Breast epithelium (tissue), 4 donors: ENCODE data around the gene SLC23A2. TPM values are rescaled to one million over a fixed set of nuclear protein-coding genes. Genes with fewer than 3 reads are reported as not detected.

ENCODE experiments used
- DNase-seq, 2 donors: peaks; one replicate each; pipeline ENCODE4 v3.0.0-alpha.2; 2019; ENCODE audit warnings: low spot score in 2 of 2
- H3K27ac ChIP-seq, 2 donors: fragments of 200-600 bp; sonication (generic) in 1 of 2; one replicate each; pipeline ENCODE4 v1.5.1; 2016 to 2019; ENCODE audit warnings: mild to moderate bottlenecking in 1 of 2
- H3K27me3 ChIP-seq, 2 donors: fragments of 200-600 bp; sonication (generic) in 1 of 2; one replicate each; pipeline versions ENCODE4 v1.5.1 to v1.6.0; 2017 to 2019; ENCODE audit warnings: control low read depth in 1 of 2, mild to moderate bottlenecking in 1 of 2
- H3K36me3 ChIP-seq: fragments of 200-600 bp; one replicate; pipeline ENCODE4 v1.5.1; 2019
- H3K4me1 ChIP-seq, 2 donors: fragments of 200-600 bp; sonication (generic); one replicate each; pipeline ENCODE4 v1.5.1; 2016 to 2019; ENCODE audit warnings: control low read depth in 1 of 2
- H3K4me3 ChIP-seq, 3 donors: fragments of 200-600 bp; sonication (generic); 1 replicate in 2 of 3; 2 replicates in 1 of 3; pipeline ENCODE4 v1.5.1; 2016 to 2019; ENCODE audit warnings: mild to moderate bottlenecking in 3 of 3, moderate library complexity in 2 of 3
- H3K9me3 ChIP-seq, 2 donors: fragments of 200-600 bp; sonication (generic) in 1 of 2; one replicate each; pipeline ENCODE4 v1.5.1; 2016 to 2019; ENCODE audit warnings: control low read depth in 1 of 2
- CTCF ChIP-seq, 3 donors: fragments of 450-650 bp; IDR thresholded peaks; one replicate each; pipeline ENCODE4 v1.5.1; 2016 to 2017; ENCODE audit warnings: antibody characterized with exemption in 3 of 3, mild to moderate bottlenecking in 3 of 3, moderate library complexity in 3 of 3
- POLR2A ChIP-seq: fragments of 450-650 bp; IDR thresholded peaks from one replicate; pipeline ENCODE4 v1.6.1; 2016; ENCODE audit warnings: antibody characterized with exemption, mild to moderate bottlenecking, moderate library complexity
- POLR2AphosphoS5 ChIP-seq, 3 donors: sonication (generic); formaldehyde crosslinking; IDR thresholded peaks; one replicate each; pipeline ENCODE4 v1.6.1; 2017; ENCODE audit warnings: antibody characterized with exemption in 3 of 3
- intact Hi-C: fragments of 100-400 bp; cut with DNase I; formaldehyde crosslinking; loops from one replicate; pipeline ENCODE4 v1.15.1; 2023; ENCODE audit warnings: low total_unique reads
- total RNA-seq, 3 donors: library from RNA; depleted of rRNA; stranded (reverse); fragments of >200 nt; gene quantifications; one replicate each; pipeline ENCODE4 v1.1.0, GENCODE V29; 2016

Gene SLC23A2
- total RNA-seq, 3 donors from 2014 or later: 14.6 to 18.6 (median 15.4) TPM

GRCh38 chr20:4929686-4930397 lies 71.5 kb downstream of the SLC23A2 start:
- intact Hi-C loops: no loop called here
- DNase-seq: no peak
- H3K27me3 ChIP-seq: no peaks in the 10 kb centered on the region
- H3K4me3 ChIP-seq: no peak overlapping the region
- no peak for TF ChIP-seq POLR2A
- no peak for TF ChIP-seq CTCF (IDR thresholded peaks at IDR 0.05)
- TF ChIP-seq POLR2AphosphoS5 (IDR thresholded peaks at IDR 0.05): no peak
- no peak overlapping the region for H3K27ac ChIP-seq
- H3K9me3 ChIP-seq: no peaks in the 10 kb centered on the region
- no peaks in the 10 kb centered on the region for H3K4me1 ChIP-seq
- no peaks in the 10 kb centered on the region for H3K36me3 ChIP-seq

GRCh38 chr20:4926531-4927156 lies 74.7 kb downstream of the SLC23A2 start:
- TF ChIP-seq POLR2A: no peak
- DNase-seq: no peak
- intact Hi-C loops: no loop called here
- no peaks in the 10 kb centered on the region for H3K36me3 ChIP-seq
- H3K4me1 ChIP-seq: no peaks in the 10 kb centered on the region
- no peak overlapping the region for H3K4me3 ChIP-seq
- no peaks in the 10 kb centered on the region for H3K27me3 ChIP-seq
- peak overlapping the region; percentile 78 to 79 for H3K27ac ChIP-seq
- no peaks in the 10 kb centered on the region for H3K9me3 ChIP-seq

GRCh38 chr20:4925842-4926530 lies 75.3 kb downstream of the SLC23A2 start:
- peak overlapping the region; percentile 78 to 79 for H3K27ac ChIP-seq
- intact Hi-C loops: no loop called here
- no peaks in the 10 kb centered on the region for H3K9me3 ChIP-seq
- TF ChIP-seq CTCF (IDR thresholded peaks at IDR 0.05) (no peak), POLR2AphosphoS5 (IDR thresholded peaks at IDR 0.05) (peak in 1 of 3 donors; percentile 16)
- peak overlapping the region in 1 of 3 donors; percentile 10 for H3K4me3 ChIP-seq
- H3K36me3 ChIP-seq: no peaks in the 10 kb centered on the region
- peak in 1 of 2 donors; percentile 64 for DNase-seq
- H3K4me1 ChIP-seq: no peaks in the 10 kb centered on the region
- no peaks in the 10 kb centered on the region for H3K27me3 ChIP-seq

GRCh38 chr20:4924446-4924845 lies 76.9 kb downstream of the SLC23A2 start:
- TF ChIP-seq CTCF (IDR thresholded peaks at IDR 0.05) (no peak), POLR2A (no peak), POLR2AphosphoS5 (IDR thresholded peaks at IDR 0.05) (no peak)
- no peak for DNase-seq
- Histone ChIP-seq H3K27me3 (no peaks in the 10 kb centered on the region), H3K4me1 (no peaks in the 10 kb centered on the region), H3K36me3 (no peaks in the 10 kb centered on the region), H3K27ac (no peak overlapping the region), H3K9me3 (no peaks in the 10 kb centered on the region), H3K4me3 (no peak overlapping the region)
- intact Hi-C loops: no loop called here

- DNase-seq: no peak
- no peak overlapping the region for H3K27ac ChIP-seq
- no peaks in the 10 kb centered on the region for H3K27me3 ChIP-seq
- H3K36me3 ChIP-seq: no peaks in the 10 kb centered on the region
- H3K9me3 ChIP-seq: no peaks in the 10 kb centered on the region
- H3K4me1 ChIP-seq: no peaks in the 10 kb centered on the region
- TF ChIP-seq POLR2A (no peak), POLR2AphosphoS5 (IDR thresholded peaks at IDR 0.05) (no peak), CTCF (IDR thresholded peaks at IDR 0.05) (no peak)
- intact Hi-C loops: no loop called here
- no peak overlapping the region for H3K4me3 ChIP-seq
These were observed 77.3 kb downstream of the SLC23A2 start for GRCh38 chr20:4924032-4924431.
